Glutamatergic neuron (in vitro differentiated cells): ENCODE measurements around the gene CREBBP. TPM values are rescaled to one million over a fixed set of nuclear protein-coding genes. Genes with fewer than 3 reads are reported as not detected.

Experiments
- DNase-seq: peaks from one replicate; pipeline ENCODE4 v3.0.0; 2022
- H3K27ac Mint-ChIP-seq: one replicate; pipeline ENCODE4 v1.8.0; 2020; ENCODE audit warnings: mild to moderate bottlenecking, mixed read lengths, inconsistent platforms; ENCODE audit not compliant: unreplicated experiment
- H3K27me3 Mint-ChIP-seq: one replicate; pipeline ENCODE4 v1.8.0; 2020; ENCODE audit warnings: mild to moderate bottlenecking, moderate library complexity, mixed read lengths, inconsistent platforms; ENCODE audit not compliant: unreplicated experiment
- H3K36me3 Mint-ChIP-seq: one replicate; pipeline ENCODE4 v1.8.0; 2020; ENCODE audit warnings: mild to moderate bottlenecking, mixed read lengths, inconsistent platforms; ENCODE audit not compliant: unreplicated experiment
- H3K4me1 Mint-ChIP-seq: one replicate; pipeline ENCODE4 v1.8.0; 2020; ENCODE audit warnings: mild to moderate bottlenecking, low read depth, mixed read lengths, inconsistent platforms; ENCODE audit not compliant: unreplicated experiment
- H3K4me3 Mint-ChIP-seq: one replicate; pipeline ENCODE4 v1.8.0; 2020; ENCODE audit warnings: mild to moderate bottlenecking, mixed read lengths, inconsistent platforms; ENCODE audit not compliant: unreplicated experiment
- H3K9me3 Mint-ChIP-seq: one replicate; pipeline ENCODE4 v1.8.0; 2020; ENCODE audit warnings: mild to moderate bottlenecking, moderate library complexity, mixed read lengths, inconsistent platforms; ENCODE audit not compliant: unreplicated experiment
- total RNA-seq: library from RNA; stranded (reverse); fragmentation: NEBNext Ultra II Directional; extraction: Animal tissue kit (Norgen Biotek cat#: 25700); gene quantifications from one replicate; pipeline ENCODE4 v1.2.1, GENCODE V29; 2021; ENCODE audit not compliant: unreplicated experiment
- TF ChIP-seq, protein P1 (sequence below): fragments of 200-600 bp; sonication (generic); IDR thresholded peaks from one replicate; pipeline ENCODE4 v1.5.0; 2021; ENCODE audit not compliant: partially characterized antibody, unreplicated experiment

The CREBBP gene
- total RNA-seq, 1 donor from 2014 or later, result 96.9 TPM

GRCh38 chr16:3858801-3859200 lies 21.7 kb downstream of the CREBBP start:
- Mint-ChIP-seq H3K9me3 (peaks cover 5% of the 10 kb centered on the region), H3K27ac (peak overlapping the region; percentile 34), H3K4me1 (peaks cover 61% of the 10 kb centered on the region), H3K27me3 (peaks cover 7% of the 10 kb centered on the region), H3K4me3 (no peak overlapping the region), H3K36me3 (no peaks in the 10 kb centered on the region)
- DNase-seq, result no peak
- TF ChIP-seq, protein P1, sequence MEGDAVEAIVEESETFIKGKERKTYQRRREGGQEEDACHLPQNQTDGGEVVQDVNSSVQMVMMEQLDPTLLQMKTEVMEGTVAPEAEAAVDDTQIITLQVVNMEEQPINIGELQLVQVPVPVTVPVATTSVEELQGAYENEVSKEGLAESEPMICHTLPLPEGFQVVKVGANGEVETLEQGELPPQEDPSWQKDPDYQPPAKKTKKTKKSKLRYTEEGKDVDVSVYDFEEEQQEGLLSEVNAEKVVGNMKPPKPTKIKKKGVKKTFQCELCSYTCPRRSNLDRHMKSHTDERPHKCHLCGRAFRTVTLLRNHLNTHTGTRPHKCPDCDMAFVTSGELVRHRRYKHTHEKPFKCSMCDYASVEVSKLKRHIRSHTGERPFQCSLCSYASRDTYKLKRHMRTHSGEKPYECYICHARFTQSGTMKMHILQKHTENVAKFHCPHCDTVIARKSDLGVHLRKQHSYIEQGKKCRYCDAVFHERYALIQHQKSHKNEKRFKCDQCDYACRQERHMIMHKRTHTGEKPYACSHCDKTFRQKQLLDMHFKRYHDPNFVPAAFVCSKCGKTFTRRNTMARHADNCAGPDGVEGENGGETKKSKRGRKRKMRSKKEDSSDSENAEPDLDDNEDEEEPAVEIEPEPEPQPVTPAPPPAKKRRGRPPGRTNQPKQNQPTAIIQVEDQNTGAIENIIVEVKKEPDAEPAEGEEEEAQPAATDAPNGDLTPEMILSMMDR, result no peak

- Mint-ChIP-seq H3K27ac (peak overlapping the region; percentile 53), H3K4me3 (no peak overlapping the region), H3K27me3 (peaks cover 7% of the 10 kb centered on the region), H3K4me1 (peaks cover 50% of the 10 kb centered on the region), H3K9me3 (peaks cover 5% of the 10 kb centered on the region), H3K36me3 (no peaks in the 10 kb centered on the region)
- DNase-seq, result no peak
- TF ChIP-seq, protein P1, result no peak
These were observed 23.1 kb downstream of the CREBBP start for GRCh38 chr16:3857189-3858043.

DNA sequence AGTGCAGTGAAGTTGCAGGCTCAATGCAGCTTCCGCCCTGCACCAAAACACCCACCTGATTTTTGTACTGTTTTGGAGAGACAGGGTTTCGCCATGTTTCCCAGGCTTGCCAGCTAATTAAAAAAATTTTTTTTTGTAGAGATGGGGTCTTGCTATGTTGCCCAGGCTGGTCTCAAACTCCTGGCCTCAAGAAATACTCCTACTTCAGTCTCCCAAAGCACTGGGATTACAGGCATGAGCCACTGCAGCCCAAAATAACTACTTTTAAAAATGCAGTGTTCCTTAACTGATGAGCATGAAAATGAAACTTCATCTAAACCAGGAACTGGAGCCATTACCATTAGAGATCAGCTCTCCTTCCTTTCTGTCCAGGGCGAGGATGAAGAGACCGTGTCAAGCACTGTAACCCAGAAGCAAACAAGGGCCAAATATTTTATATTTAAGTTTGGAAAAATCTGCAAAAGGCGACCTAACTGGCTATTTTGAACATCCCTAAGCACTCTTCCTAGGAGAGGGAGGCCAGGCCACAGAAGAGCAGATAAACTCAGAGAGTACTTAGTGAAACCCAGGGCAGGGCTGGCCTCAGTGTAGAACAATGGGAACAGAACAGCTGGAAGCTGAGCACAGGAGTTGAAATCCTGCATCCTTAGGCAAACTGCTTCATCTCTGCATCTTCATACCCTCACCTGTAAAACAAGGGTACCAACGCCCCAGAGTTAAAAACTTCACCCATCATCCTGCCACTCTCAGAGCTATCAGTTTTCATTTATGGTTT lies 24.0 kb downstream of the CREBBP start:
- DNase-seq, result no peak
- Mint-ChIP-seq H3K27me3 (peaks cover 7% of the 10 kb centered on the region), H3K9me3 (peaks cover 2% of the 10 kb centered on the region), H3K4me1 (peaks cover 44% of the 10 kb centered on the region), H3K36me3 (no peaks in the 10 kb centered on the region), H3K4me3 (peak overlapping the region; percentile 31), H3K27ac (no peak overlapping the region)
- TF ChIP-seq, protein P1, result no peak

- Mint-ChIP-seq H3K4me3 (no peak overlapping the region), H3K27me3 (peaks cover 3% of the 10 kb centered on the region), H3K27ac (no peak overlapping the region), H3K4me1 (peaks cover 43% of the 10 kb centered on the region), H3K9me3 (no peaks in the 10 kb centered on the region), H3K36me3 (no peaks in the 10 kb centered on the region)
- TF ChIP-seq, protein P1, result no peak
- DNase-seq, result no peak
These were observed 25.6 kb downstream of the CREBBP start for GRCh38 chr16:3854750-3855541.
